HepG2 (cell line): ENCODE results near the gene ASAP2. TPM values are rescaled to one million over a fixed set of nuclear protein-coding genes. Genes with fewer than 3 reads are reported as not detected.
A peak's percentile ranks its signal among the peaks of the same experiment; 100 is the strongest.

Experiments used
- CHD4 ChIP-seq: fragments of 200-600 bp; sonication (generic); IDR thresholded peaks from 2 replicates; pipeline ENCODE4 v1.7.0; 2017; ENCODE audit warnings: mild to moderate bottlenecking, low read length, borderline replicate concordance
- ELF1 ChIP-seq: sonication (generic); formaldehyde crosslinking; IDR thresholded peaks from 2 replicates; pipeline ENCODE4 v1.4.0; 2020; ENCODE audit warnings: missing genetic modification reagents
- ETV6 ChIP-seq: sonication (generic); formaldehyde crosslinking; conservative IDR thresholded peaks from 2 replicates; pipeline ENCODE4 v1.4.0; 2020; ENCODE audit warnings: missing genetic modification reagents
- FLYWCH1 ChIP-seq: sonication (generic); formaldehyde crosslinking; IDR thresholded peaks from 2 replicates; pipeline ENCODE4 v1.8.1; 2023; ENCODE audit warnings: mild to moderate bottlenecking, missing genetic modification reagents
- HMGXB4 ChIP-seq, 2 experiments: sonication (generic) in 1 of 2; formaldehyde crosslinking in 1 of 2; IDR thresholded peaks; 2 replicates each; pipeline versions ENCODE4 v1.4.0 to v1.6.1; 2018 to 2020; ENCODE audit warnings: missing genetic modification reagents in 2 of 2, borderline replicate concordance in 1 of 2, low read depth in 1 of 2, mild to moderate bottlenecking in 1 of 2, missing biosample characterization in 1 of 2
- HNRNPL ChIP-seq: fragments of 200-400 bp; formaldehyde crosslinking; IDR thresholded peaks from 2 replicates; pipeline ENCODE4 v1.6.1; 2017; ENCODE audit warnings: mild to moderate bottlenecking, low read depth, low read length
- HNRNPLL ChIP-seq: fragments of 200-400 bp; formaldehyde crosslinking; IDR thresholded peaks from 2 replicates; pipeline ENCODE4 v1.6.1; 2017; ENCODE audit warnings: mild to moderate bottlenecking, low read depth, low read length; ENCODE audit not compliant: poor library complexity, severe bottlenecking
- MAFG ChIP-seq: sonication (generic); formaldehyde crosslinking; IDR thresholded peaks from 2 replicates; pipeline ENCODE4 v1.5.1; 2020; ENCODE audit warnings: mild to moderate bottlenecking, missing genetic modification reagents
- MEF2D ChIP-seq: sonication (generic); formaldehyde crosslinking; IDR thresholded peaks from 2 replicates; pipeline ENCODE4 v1.5.1; 2020; ENCODE audit warnings: mild to moderate bottlenecking, missing genetic modification reagents
- NR2F6 ChIP-seq, 2 experiments: IDR thresholded peaks; 2 replicates each; pipeline ENCODE4 v1.6.1; 2016; ENCODE audit warnings: antibody characterized with exemption in 1 of 2, mild to moderate bottlenecking in 1 of 2
- NRL ChIP-seq: sonication (generic); formaldehyde crosslinking; IDR thresholded peaks from 2 replicates; pipeline ENCODE4 v1.5.0; 2020; ENCODE audit warnings: missing genetic modification reagents, mild to moderate bottlenecking, moderate library complexity, borderline replicate concordance
- POLR2G ChIP-seq: fragments of 200-400 bp; formaldehyde crosslinking; IDR thresholded peaks from 2 replicates; pipeline ENCODE4 v1.6.1; 2018; ENCODE audit warnings: mild to moderate bottlenecking, low read depth, low read length, moderate library complexity
- SOX13 ChIP-seq, 3 experiments: fragments of 450-650 bp in 1 of 3; sonication (generic) in 1 of 3; formaldehyde crosslinking in 1 of 3; IDR thresholded peaks in 2 of 3; conservative IDR thresholded peaks in 1 of 3; 2 replicates each; pipeline versions ENCODE4 v1.5.0 to v1.6.1; 2016 to 2020; ENCODE audit warnings: antibody characterized with exemption in 1 of 3, mild to moderate bottlenecking in 1 of 3, missing compliant biosample characterization in 1 of 3, missing genetic modification reagents in 1 of 3, moderate library complexity in 1 of 3
- TBX3 ChIP-seq: fragments of 450-650 bp; IDR thresholded peaks from 2 replicates; pipeline ENCODE4 v1.6.1; 2017; ENCODE audit warnings: antibody characterized with exemption, mild to moderate bottlenecking, inconsistent platforms, borderline replicate concordance
- ZBED4 ChIP-seq: sonication (generic); formaldehyde crosslinking; IDR thresholded peaks from 2 replicates; pipeline ENCODE4 v1.4.0; 2020; ENCODE audit warnings: missing genetic modification reagents, borderline replicate concordance
- ZBTB33 ChIP-seq: sonication (generic); formaldehyde crosslinking; IDR thresholded peaks from 2 replicates; pipeline ENCODE4 v1.4.0; 2020; ENCODE audit warnings: missing genetic modification reagents
- ZEB1 ChIP-seq: IDR thresholded peaks from 2 replicates; pipeline ENCODE4 v1.6.1; 2012; ENCODE audit warnings: mild to moderate bottlenecking, low read depth, inconsistent platforms; ENCODE audit not compliant: insufficient replicate concordance
- ZNF180 ChIP-seq: sonication (generic); formaldehyde crosslinking; IDR thresholded peaks from 2 replicates; pipeline ENCODE4 v1.4.0; 2020; ENCODE audit warnings: low read depth, missing genetic modification reagents, borderline replicate concordance
- ZNF3 ChIP-seq: IDR thresholded peaks from 2 replicates; pipeline ENCODE4 v1.7.0; 2017; ENCODE audit warnings: inconsistent platforms
- ZNF33B ChIP-seq: sonication (generic); formaldehyde crosslinking; IDR thresholded peaks from 2 replicates; pipeline ENCODE4 v1.5.1; 2020; ENCODE audit warnings: mild to moderate bottlenecking, missing genetic modification reagents
- ZNF557 ChIP-seq: sonication (generic); formaldehyde crosslinking; IDR thresholded peaks from 2 replicates; pipeline ENCODE4 v1.4.0; 2020; ENCODE audit warnings: missing genetic modification reagents
- ZNF792 ChIP-seq: IDR thresholded peaks from 2 replicates; pipeline ENCODE4 v1.6.1; 2016
- ZSCAN12 ChIP-seq: sonication (generic); formaldehyde crosslinking; IDR thresholded peaks from 2 replicates; pipeline ENCODE4 v1.9.0; 2021; ENCODE audit warnings: mild to moderate bottlenecking, missing genetic modification reagents
- polyA plus RNA-seq, 8 experiments: library from polyadenylated mRNA; depleted of rRNA in 3 of 8; stranded (reverse) in 7 of 8; unstranded in 1 of 8; fragments of >200 nt; fragmentation: Illumina TruSeq in 4 of 8; extraction: Trizol in 4 of 8; gene quantifications; 2 replicates each; pipeline versions ENCODE4 v1.2.1 to v1.2.3, GENCODE V29; 2011 to 2016; ENCODE audit warnings: low read depth in 4 of 8, missing spikeins in 1 of 8, mixed read lengths in 1 of 8; ENCODE audit not compliant: insufficient read depth in 1 of 8
- total RNA-seq, 5 experiments: library from RNA; depleted of rRNA; stranded (reverse); fragments of >200 nt; fragmentation: Illumina TruSeq; extraction: Trizol; gene quantifications; 2 replicates each; pipeline ENCODE4 v1.2.3, GENCODE V29; 2016; ENCODE audit warnings: low read depth in 1 of 5

The ASAP2 gene
- total and polyA plus RNA-seq, 2 of the 13 experiments (the other 11 are each of a cell fraction or from before 2014, with no cell fraction given): 7.3 to 22.3 TPM

DNA sequence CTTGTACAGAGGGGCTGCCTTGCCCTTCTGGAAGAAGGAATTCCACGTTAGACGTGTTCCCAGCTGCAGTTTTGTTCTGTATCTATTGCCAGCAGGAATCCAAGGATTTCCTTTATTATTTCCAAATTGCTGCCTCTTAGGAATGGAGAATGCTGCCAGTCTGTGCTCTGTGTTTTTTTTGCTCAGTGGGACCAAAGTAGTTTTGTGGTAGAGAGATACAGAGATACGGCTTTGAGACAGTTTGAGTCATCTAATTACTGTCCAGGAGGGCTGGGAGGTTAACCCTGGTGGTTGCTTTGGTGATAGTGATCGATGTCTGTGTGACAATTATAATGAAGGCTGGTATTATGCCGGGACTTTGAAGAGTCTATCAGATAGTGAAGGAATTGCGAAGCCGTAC is 26.3 kb downstream of the ASAP2 start (continued):
- TF ChIP-seq ZNF33B (no peak), ETV6 (no peak), ZEB1 (no peak), ELF1 (CRISPR knock-in tag) (0 out of 2 replicates have a peak, but pooled peaks have one; percentile 16), MEF2D (CRISPR knock-in tag) (no peak), SOX13 (IDR thresholded peaks at IDR 0.05) (no peak), SOX13 (CRISPR knock-in tag; conservative IDR thresholded peaks at IDR 0.05 in 1 of 2, IDR thresholded peaks at IDR 0.05 in 1 of 2) (peak in 1 of 2 experiments; percentile 24; a peak in 1 of 4 replicates), ZNF3 (CRISPR knock-in tag) (no peak), TBX3 (no peak), FLYWCH1 (no peak), CHD4 (no peak), ZBED4 (no peak), POLR2G (no peak), ZNF557 (no peak), NR2F6 (IDR thresholded peaks at IDR 0.05) (no peak), NR2F6 (CRISPR knock-in tag; IDR thresholded peaks at IDR 0.05) (peak; percentile 5; the same call in 1 of the 2 replicates), MAFG (CRISPR knock-in tag) (no peak), ZNF180 (CRISPR knock-in tag) (no peak), ZSCAN12 (CRISPR knock-in tag) (no peak), NRL (CRISPR knock-in tag) (no peak), ZNF792 (0 out of 2 replicates have a peak, but pooled peaks have one; percentile 57), HNRNPL (no peak), HNRNPLL (no peak), HMGXB4 (CRISPR knock-in tag; IDR thresholded peaks at IDR 0.05; ENCODE audit: borderline replicate concordance in 1 of 2, low read depth in 1 of 2) (no peak), ZBTB33 (CRISPR knock-in tag) (no peak)
